KOPT-K1 (cell line): ENCODE data around the gene ASXL1.
"Not testable (repeated sequence)": the region's sequence is repeated elsewhere in the genome, so short reads cannot be mapped to it uniquely, and the experiment has no call there.

Source experiments
- H3K27ac ChIP-seq: fragments of 200-600 bp; sonication (generic); 2 replicates; pipeline ENCODE4 v1.5.1; 2016; ENCODE audit warnings: antibody characterized with exemption, mild to moderate bottlenecking, low read depth, low read length; ENCODE audit not compliant: poor library complexity, severe bottlenecking
- H3K36me3 ChIP-seq: fragments of 200-600 bp; sonication (generic); 2 replicates; pipeline ENCODE4 v1.5.1; 2017; ENCODE audit warnings: antibody characterized with exemption, mild to moderate bottlenecking, low read length, moderate library complexity; ENCODE audit not compliant: insufficient read depth
- H3K9me3 ChIP-seq: fragments of 200-600 bp; sonication (generic); 2 replicates; pipeline ENCODE4 v1.5.1; 2017; ENCODE audit warnings: antibody characterized with exemption, low read length, mild to moderate bottlenecking; ENCODE audit not compliant: insufficient read depth, poor library complexity, severe bottlenecking

ASXL1 gene

DNA sequence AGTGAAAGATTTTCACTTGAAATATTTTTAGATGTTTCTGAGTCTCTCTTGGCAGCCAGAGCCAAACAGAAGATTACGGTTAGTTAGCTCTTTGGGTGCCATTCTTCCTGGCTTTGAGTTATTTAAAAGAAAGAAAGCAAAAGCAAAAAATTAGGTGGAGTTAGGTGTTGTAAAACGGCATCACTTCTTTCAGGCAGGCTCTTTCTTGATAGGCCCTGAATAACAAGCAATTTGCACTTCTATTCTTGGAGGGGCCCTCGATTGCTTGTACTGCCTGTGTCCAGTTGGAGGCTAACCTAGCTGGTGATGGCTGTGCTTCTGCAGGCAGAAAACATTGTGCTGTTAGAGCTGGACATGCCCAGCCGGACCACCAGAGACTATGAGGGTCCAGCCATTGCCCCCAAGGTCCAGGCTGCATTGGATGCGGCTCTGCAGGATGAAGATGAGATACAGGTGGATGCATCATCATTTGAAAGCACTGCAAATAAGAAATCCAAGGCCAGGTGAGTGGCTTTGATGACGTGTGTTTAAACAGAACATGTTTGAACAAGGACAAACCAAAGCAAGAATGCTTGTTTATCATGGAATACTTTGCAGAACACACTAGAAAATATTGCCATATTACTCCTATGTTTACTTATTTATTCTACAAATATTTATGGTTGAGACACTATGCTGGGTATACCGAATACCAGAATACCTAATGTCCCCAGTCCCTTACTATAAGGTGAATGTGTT is 28.1 kb upstream of the ASXL1 start:
- Histone ChIP-seq H3K36me3 (peaks cover 66% of the 10 kb centered on the region), H3K9me3 (no peaks in the 10 kb centered on the region), H3K27ac (no peak overlapping the region)

- Histone ChIP-seq H3K27ac (no peak overlapping the region), H3K9me3 (no peaks in the 10 kb centered on the region), H3K36me3 (peaks cover 66% of the 10 kb centered on the region)
Observed at GRCh38 chr20:32330555-32330897, 27.6 kb upstream of the ASXL1 start.

DNA sequence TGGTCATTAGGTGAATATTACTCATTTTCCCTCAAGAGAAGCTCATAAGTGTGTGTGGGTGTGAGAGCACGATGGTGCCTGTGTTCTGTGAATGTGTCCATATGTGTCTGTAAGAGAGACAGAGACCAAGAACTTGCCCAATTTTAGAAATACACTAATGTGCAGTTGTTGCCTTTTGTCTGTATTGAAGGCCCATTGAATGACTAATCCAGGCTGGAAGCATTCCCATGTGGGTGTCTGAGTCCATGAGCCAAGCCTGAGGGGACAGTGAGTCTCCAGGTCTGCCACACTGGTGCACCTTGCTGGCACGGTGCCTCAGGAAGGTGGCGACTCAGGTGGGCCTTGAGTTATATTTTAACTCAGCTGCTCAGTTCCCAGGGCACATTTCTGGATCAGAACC is 25.5 kb upstream of the ASXL1 start:
- Histone ChIP-seq H3K9me3 (no peaks in the 10 kb centered on the region), H3K27ac (no peak overlapping the region), H3K36me3 (peaks cover 48% of the 10 kb centered on the region)

DNA sequence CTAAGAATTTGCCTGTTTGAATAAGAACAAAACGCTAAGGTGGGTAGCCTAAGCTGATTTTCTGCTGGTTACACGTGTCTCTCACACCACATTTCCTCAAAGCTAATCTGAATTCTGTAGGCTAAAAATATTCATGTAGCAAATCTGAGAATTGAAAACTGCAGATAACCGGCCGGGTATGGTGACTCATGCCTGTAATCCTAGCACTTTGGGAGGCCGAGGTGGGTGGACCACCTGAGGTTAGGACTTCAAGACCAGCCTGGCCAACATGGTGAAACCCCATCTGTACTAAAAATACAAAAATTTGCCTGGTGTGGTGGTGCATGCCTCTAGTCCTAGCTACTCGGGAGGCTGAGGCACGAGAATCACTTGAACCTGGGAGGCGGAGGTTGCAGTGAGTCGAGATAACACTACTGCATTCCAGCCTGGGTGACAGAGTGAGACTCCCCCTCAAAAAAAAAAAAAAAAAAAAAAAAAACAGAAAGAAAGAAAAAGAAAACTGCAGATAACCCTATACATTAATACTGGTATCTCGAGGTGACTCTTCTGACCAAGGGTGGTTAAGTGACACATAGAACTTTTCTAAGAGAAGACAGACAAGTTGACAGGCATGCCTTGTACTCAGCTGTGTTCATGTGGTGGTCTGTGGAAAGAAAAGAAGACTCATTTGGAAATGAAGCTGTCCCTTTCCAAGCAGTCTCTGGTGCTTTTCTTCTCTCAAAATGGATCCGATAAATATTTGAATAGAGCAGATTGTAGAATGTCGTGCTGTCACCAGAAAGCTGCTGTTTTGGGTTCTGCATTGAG is 24.7 kb upstream of the ASXL1 start:
- Histone ChIP-seq H3K27ac (no peak overlapping the region), H3K9me3 (no peaks in the 10 kb centered on the region), H3K36me3 (peaks cover 47% of the 10 kb centered on the region)

DNA sequence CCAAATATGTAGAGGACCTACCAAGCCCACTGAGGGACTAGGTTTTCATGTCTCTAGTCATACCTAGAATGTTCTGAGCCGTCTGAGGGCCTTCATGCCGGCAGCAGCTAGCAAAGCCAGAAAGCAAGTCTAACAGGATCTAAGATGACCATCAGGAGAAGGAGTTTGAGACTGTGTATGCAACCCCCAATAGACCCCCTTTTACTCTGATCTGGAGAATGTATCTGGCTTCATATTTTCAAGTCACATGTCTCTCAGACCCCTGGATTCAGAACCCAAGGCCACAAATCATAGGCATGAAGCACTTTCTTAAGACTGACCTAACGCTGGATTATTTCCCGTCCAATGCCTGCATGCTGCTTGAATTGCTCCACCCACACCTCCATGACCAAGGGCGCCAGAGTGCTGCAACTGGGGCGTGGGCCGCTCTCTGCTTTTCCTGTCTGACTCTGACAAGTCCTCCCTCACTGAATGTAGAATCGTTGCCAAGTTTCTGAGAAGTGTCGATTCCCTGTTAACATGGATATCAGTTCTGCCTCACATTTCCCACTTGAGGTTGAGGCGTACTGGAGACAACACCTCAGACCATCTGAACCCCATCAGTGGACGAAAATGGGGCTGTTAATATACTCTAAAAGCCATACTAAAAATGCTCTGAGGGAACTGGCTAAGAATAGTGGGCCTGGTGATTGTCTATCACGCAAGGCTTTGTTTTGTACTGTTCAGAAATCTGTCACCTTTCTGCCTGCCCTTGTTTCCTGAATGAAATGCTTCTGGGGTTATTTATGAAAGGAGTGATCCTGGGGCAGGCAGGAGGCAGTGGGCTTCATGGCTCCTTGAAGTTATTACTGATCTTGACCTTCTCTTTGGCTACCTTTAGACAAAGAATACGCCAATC is 23.9 kb upstream of the ASXL1 start:
- Histone ChIP-seq H3K27ac (no peak overlapping the region), H3K36me3 (peaks cover 47% of the 10 kb centered on the region), H3K9me3 (no peaks in the 10 kb centered on the region)

DNA sequence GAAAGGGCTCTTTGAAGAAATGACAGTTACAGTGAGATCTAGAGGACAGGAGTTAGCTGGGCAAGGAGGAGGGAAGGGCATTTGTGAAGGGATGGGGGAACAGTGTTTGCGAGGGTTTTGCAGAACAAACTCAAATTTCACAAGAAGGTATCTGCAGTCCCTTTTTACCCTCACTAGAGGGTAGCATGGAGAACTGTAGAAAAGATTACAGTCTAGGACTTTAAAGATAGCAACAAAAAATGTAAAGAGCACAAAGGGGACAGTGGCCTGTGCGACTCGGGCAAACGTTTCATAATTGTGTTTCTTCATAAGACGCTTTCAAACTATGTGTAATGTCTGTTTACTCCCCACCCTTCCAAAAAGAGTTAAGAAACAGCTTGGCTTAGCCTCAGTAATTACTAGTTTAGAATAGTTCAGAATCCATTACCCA is 21.2 kb upstream of the ASXL1 start:
- H3K9me3 ChIP-seq, result no peaks in the 10 kb centered on the region
- H3K27ac ChIP-seq, result peak overlapping the region; percentile 81
- H3K36me3 ChIP-seq, result peaks cover 23% of the 10 kb centered on the region

DNA sequence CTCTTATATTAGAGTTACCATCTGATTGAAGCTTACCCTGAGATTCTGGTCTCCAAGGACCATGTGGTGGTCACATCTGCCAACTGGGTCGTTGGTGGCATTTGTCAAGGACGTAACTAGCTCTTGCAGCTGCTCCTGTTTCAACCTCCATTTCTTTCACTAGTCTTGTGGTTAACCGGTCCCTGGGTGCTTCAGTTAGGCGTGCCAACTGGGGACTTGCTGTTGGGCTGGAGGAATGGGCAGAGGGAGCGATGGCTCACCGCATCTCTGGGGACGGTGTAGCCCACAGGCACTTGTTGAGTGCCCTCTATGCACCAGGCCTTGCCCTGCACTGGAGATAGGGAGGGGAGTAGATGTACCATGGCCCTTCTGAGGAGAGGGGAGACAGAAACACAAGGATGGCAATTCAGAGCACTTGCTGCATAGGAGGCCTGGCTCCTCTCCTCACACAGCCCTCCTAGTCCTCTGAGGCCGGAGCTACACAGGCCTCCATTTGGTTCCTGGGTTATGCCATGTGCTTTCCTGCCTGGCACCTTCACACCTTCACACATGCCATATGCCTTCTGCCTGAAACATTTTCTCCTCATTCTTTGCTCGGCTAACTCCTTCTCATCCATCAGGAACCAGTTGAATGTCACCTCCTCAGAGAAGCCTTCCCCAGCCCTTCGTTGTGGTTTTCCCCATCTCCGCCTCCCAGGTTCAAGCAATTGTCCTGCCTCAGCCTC is 20.0 kb upstream of the ASXL1 start:
- peak overlapping the region; percentile 81 for H3K27ac ChIP-seq
- no peaks in the 10 kb centered on the region for H3K9me3 ChIP-seq
- peaks cover 12% of the 10 kb centered on the region; the same call in 1 of the 2 replicates for H3K36me3 ChIP-seq

GRCh38 chr20:32338665-32339064 is 19.5 kb upstream of the ASXL1 start:
- Histone ChIP-seq H3K27ac (peak overlapping the region; percentile 81), H3K36me3 (peaks cover 11% of the 10 kb centered on the region; the same call in 1 of the 2 replicates), H3K9me3 (no peaks in the 10 kb centered on the region)

DNA sequence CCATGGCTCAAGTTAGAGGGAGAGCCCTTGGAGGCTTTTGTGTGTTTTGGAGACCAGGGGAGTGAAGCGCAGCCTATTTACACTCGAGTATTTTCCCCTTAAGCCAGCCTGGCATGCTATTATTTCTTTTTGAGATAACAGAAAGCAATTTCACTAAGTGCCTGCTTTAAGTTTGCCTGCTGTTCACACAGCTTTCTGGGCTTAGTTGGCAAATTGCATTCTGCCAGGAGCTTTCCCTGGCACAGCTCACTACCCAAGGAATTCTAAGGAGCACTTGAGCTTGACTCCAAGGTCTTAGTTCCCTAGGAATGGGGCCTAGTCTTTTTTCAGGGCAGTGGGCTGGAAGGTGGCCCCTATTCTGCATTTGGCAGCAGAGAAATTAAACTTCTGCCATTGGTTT is 19.0 kb upstream of the ASXL1 start:
- H3K27ac ChIP-seq, result peak overlapping the region; percentile 81
- peaks cover 8% of the 10 kb centered on the region; the same call in 1 of the 2 replicates for H3K36me3 ChIP-seq
- H3K9me3 ChIP-seq, result no peaks in the 10 kb centered on the region

DNA sequence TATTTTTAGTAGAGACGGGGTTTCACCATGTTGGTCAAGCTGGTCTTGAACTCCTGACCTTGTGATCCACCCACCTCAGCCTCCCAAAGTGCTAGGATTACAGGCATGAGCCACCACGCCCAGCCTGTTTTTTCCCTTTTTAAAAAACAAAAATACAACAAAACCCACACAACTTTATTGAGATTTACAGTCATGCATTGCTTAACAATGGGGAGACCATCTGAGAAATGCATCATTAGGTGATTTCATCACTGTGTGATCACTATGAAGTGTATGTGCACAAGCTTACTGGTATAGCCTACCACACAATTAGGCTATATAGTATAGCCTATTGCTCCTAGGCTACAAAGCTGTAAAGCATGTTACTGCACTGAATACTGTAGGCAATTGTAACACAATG is 17.1 kb upstream of the ASXL1 start:
- H3K27ac ChIP-seq, H3K9me3 ChIP-seq, H3K36me3 ChIP-seq: not testable (repeated sequence)

- no peaks in the 10 kb centered on the region for H3K9me3 ChIP-seq
- H3K36me3 ChIP-seq, result no peaks in the 10 kb centered on the region
- no peak overlapping the region for H3K27ac ChIP-seq
Observed at GRCh38 chr20:32343439-32343838, 14.7 kb upstream of the ASXL1 start.

DNA sequence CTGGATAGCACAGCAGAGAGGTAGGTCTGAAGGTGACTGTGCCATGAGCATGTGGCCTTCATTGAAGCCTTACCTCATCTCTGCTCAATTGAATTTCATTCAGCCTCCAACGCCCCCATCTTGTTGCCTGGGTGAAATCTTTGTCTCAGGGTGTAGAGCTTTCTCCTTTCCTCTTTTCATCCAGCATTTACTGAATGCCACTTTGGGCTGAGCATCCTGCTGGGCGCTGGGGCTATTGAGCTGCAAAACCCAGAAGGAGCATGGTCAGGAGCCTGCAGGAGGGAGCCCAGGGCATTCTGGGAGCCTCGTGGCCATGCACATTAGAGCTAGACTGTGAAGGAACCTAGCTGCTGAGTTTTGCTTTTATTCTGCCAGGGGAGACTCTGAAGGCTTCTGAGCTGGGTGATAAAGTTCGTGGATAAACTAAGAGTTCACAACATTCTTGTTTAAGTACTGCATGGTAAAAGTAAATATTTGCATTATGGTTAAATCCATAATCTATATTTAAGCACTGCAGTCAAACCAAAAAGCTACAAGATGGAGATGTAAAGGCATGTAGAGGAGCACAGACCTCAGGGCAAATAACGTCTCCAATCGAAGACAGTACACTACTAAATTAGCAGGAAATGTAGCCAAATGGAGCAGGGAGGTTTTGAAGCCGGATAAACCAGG is 13.2 kb upstream of the ASXL1 start:
- Histone ChIP-seq H3K27ac (no peak overlapping the region), H3K9me3 (no peaks in the 10 kb centered on the region), H3K36me3 (no peaks in the 10 kb centered on the region)

DNA sequence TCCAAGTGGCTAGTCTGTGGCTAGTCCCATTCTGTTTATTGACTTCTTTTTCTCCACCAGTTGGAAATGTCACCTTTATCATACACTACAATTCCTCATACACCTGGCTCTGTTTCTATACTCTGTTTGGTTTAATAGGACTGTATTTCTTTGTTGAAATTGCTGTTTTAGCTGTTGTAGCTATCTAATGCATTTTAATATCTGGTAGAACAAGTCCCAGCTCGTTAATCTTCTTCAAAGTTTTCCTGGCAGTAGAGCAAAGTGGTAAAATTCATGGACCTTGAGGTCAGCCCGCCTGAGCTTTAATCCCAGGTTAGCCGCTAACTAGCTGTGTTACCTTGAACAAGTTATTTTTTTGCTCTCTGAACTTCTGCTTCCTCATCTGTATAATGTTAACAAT is 9.9 kb upstream of the ASXL1 start:
- no peak overlapping the region for H3K27ac ChIP-seq
- no peaks in the 10 kb centered on the region for H3K36me3 ChIP-seq
- no peaks in the 10 kb centered on the region for H3K9me3 ChIP-seq

- Histone ChIP-seq H3K27ac (no peak overlapping the region), H3K9me3 (no peaks in the 10 kb centered on the region), H3K36me3 (no peaks in the 10 kb centered on the region)
Observed at GRCh38 chr20:32350421-32350820, 7.7 kb upstream of the ASXL1 start.
